GM23248 (cell line): Measurements from ENCODE around the gene KRTAP25-1. TPM values are rescaled to one million over a fixed set of nuclear protein-coding genes. Genes with fewer than 3 reads are reported as not detected.

Experiments
- DNase-seq: peaks from one replicate; pipeline ENCODE4 v3.0.0-alpha.2; 2015
- H2AFZ ChIP-seq: fragments of 200-600 bp; sonication (generic); 2 replicates; pipeline ENCODE4 v1.6.1; 2016; ENCODE audit warnings: antibody characterized with exemption
- H3F3A ChIP-seq: fragments of 200-600 bp; sonication (generic); 2 replicates; pipeline ENCODE4 v1.6.1; 2016; ENCODE audit warnings: mild to moderate bottlenecking, antibody characterized with exemption, mixed run types; ENCODE audit not compliant: insufficient read depth
- H3K27ac ChIP-seq: fragments of 200-600 bp; sonication (generic); 2 replicates; pipeline ENCODE4 v1.5.1; 2016; ENCODE audit warnings: mild to moderate bottlenecking
- H3K27me3 ChIP-seq: fragments of 200-600 bp; sonication (generic); replicated peaks from 2 replicates; pipeline ENCODE4 v1.6.1; 2016; ENCODE audit warnings: mild to moderate bottlenecking; ENCODE audit not compliant: insufficient read depth
- H3K36me3 ChIP-seq: fragments of 200-600 bp; sonication (generic); 2 replicates; pipeline ENCODE4 v1.6.1; 2016; ENCODE audit warnings: low read depth, mild to moderate bottlenecking
- H3K4me1 ChIP-seq: fragments of 200-600 bp; sonication (generic); 2 replicates; pipeline ENCODE4 v1.6.1; 2016; ENCODE audit warnings: mild to moderate bottlenecking; ENCODE audit not compliant: insufficient read depth
- H3K4me2 ChIP-seq: fragments of 200-600 bp; sonication (generic); one replicate; pipeline ENCODE4 v1.6.1; 2016; ENCODE audit warnings: mild to moderate bottlenecking; ENCODE audit not compliant: unreplicated experiment
- H3K4me3 ChIP-seq: fragments of 200-600 bp; sonication (generic); 2 replicates; pipeline ENCODE4 v1.5.1; 2016; ENCODE audit warnings: mild to moderate bottlenecking
- H3K79me2 ChIP-seq: fragments of 200-600 bp; sonication (generic); 2 replicates; pipeline ENCODE4 v1.6.1; 2016; ENCODE audit warnings: mild to moderate bottlenecking; ENCODE audit not compliant: insufficient read depth
- H3K9ac ChIP-seq: fragments of 200-600 bp; sonication (generic); 2 replicates; pipeline ENCODE4 v1.6.1; 2016; ENCODE audit warnings: mild to moderate bottlenecking
- H3K9me2 ChIP-seq: fragments of 200-600 bp; sonication (generic); 2 replicates; pipeline ENCODE4 v1.6.1; 2016; ENCODE audit warnings: mixed run types, mild to moderate bottlenecking, moderate library complexity; ENCODE audit not compliant: insufficient read depth
- H3K9me3 ChIP-seq: fragments of 200-600 bp; sonication (generic); one replicate; pipeline ENCODE4 v1.6.1; 2017; ENCODE audit warnings: low read depth
- H4K20me1 ChIP-seq: fragments of 200-600 bp; sonication (generic); 2 replicates; pipeline ENCODE4 v1.6.0; 2016; ENCODE audit not compliant: insufficient read depth
- EZH2 ChIP-seq: fragments of 200-600 bp; sonication (generic); IDR thresholded peaks from 2 replicates; pipeline ENCODE4 v1.6.1; 2018; ENCODE audit warnings: antibody characterized with exemption, mild to moderate bottlenecking; ENCODE audit not compliant: insufficient read depth, poor library complexity, severe bottlenecking
- EZH2phosphoT487 ChIP-seq: fragments of 200-600 bp; sonication (generic); IDR thresholded peaks from 2 replicates; pipeline ENCODE4 v1.6.1; 2018; ENCODE audit warnings: antibody characterized with exemption, moderate library complexity, mild to moderate bottlenecking, low read depth; ENCODE audit not compliant: insufficient read depth
- WGBS, 2 experiments: methylation state at CpG; one replicate each; pipeline ENCODE4 v1.1.6; 2015 to 2017; ENCODE audit warnings: low lambda C conversion rate in 2 of 2, low coverage in 1 of 2; ENCODE audit errors: missing lambda C conversion rate in 2 of 2; 5-methylcytosine and 5-hydroxymethylcytosine counted together
- in situ Hi-C: fragments of 300-500 bp; cut with MboI; formaldehyde crosslinking; loops from 2 replicates; pipeline ENCODE4 v1.15.0; 2020
- polyA plus RNA-seq: library from polyadenylated mRNA; unstranded; fragments of >200 nt; fragmentation: Nextera tagmentation; extraction: Ambion mirVana; gene quantifications from 2 replicates; pipeline ENCODE4 v1.2.1, GENCODE V29; 2016
- total RNA-seq: library from RNA; depleted of rRNA; stranded (reverse); fragments of >200 nt; shearing (Covaris generic); gene quantifications from 2 replicates; pipeline ENCODE4 v1.2.3, GENCODE V29; 2014

KRTAP25-1 gene
- total and polyA plus RNA-seq, 2 experiments from 2014 or later = not detected

GRCh38 chr21:30315701-30316100 is 26.4 kb upstream of the KRTAP25-1 start:
- WGBS, 2 experiments = 29 to 33% methylated on average over 2 of the region's 2 CpGs
- H3K9me3 ChIP-seq = no peaks in the 10 kb centered on the region
- H3K4me3 ChIP-seq = no peak overlapping the region
- H2AFZ ChIP-seq = no peak overlapping the region
- no peaks in the 10 kb centered on the region for H3K9me2 ChIP-seq
- no peaks in the 10 kb centered on the region for H3K36me3 ChIP-seq
- H3K4me2 ChIP-seq = no peak overlapping the region
- DNase-seq = no peak
- no peaks in the 10 kb centered on the region for H4K20me1 ChIP-seq
- no peak overlapping the region for H3K27ac ChIP-seq
- H3K27me3 ChIP-seq = no peaks in the 10 kb centered on the region
- no peaks in the 10 kb centered on the region for H3K79me2 ChIP-seq
- no peak overlapping the region for H3K9ac ChIP-seq
- TF ChIP-seq EZH2phosphoT487 (no peak), EZH2 (no peak)
- H3K4me1 ChIP-seq = no peaks in the 10 kb centered on the region
- in situ Hi-C loops = no loop called here
- no peaks in the 10 kb centered on the region for H3F3A ChIP-seq

GRCh38 chr21:30306884-30307283 is 17.6 kb upstream of the KRTAP25-1 start:
- TF ChIP-seq EZH2phosphoT487 (no peak), EZH2 (no peak)
- Histone ChIP-seq H4K20me1 (no peaks in the 10 kb centered on the region), H2AFZ (no peak overlapping the region), H3K4me1 (no peaks in the 10 kb centered on the region), H3K9me2 (no peaks in the 10 kb centered on the region), H3K79me2 (no peaks in the 10 kb centered on the region), H3F3A (no peaks in the 10 kb centered on the region), H3K9me3 (no peaks in the 10 kb centered on the region), H3K4me2 (no peak overlapping the region), H3K27ac (no peak overlapping the region), H3K9ac (no peak overlapping the region), H3K27me3 (no peaks in the 10 kb centered on the region), H3K36me3 (no peaks in the 10 kb centered on the region), H3K4me3 (no peak overlapping the region)
- WGBS, 2 experiments = 0 to 3% methylated on average over 2 of the region's 2 CpGs
- no peak for DNase-seq
- in situ Hi-C loops = no loop called here

- DNase-seq = no peak
- H4K20me1 ChIP-seq = no peaks in the 10 kb centered on the region
- no peaks in the 10 kb centered on the region for H3K4me1 ChIP-seq
- no peaks in the 10 kb centered on the region for H3K9me2 ChIP-seq
- no peak overlapping the region for H2AFZ ChIP-seq
- in situ Hi-C loops = no loop called here
- WGBS, 2 experiments = 5 to 19% methylated on average over 1 of the region's 1 CpG
- no peaks in the 10 kb centered on the region for H3K36me3 ChIP-seq
- no peaks in the 10 kb centered on the region for H3K79me2 ChIP-seq
- H3F3A ChIP-seq = no peaks in the 10 kb centered on the region
- no peaks in the 10 kb centered on the region for H3K27me3 ChIP-seq
- no peak overlapping the region for H3K9ac ChIP-seq
- no peak overlapping the region for H3K4me2 ChIP-seq
- no peak for TF ChIP-seq EZH2phosphoT487
- no peak for TF ChIP-seq EZH2
- H3K9me3 ChIP-seq = no peaks in the 10 kb centered on the region
- no peak overlapping the region for H3K27ac ChIP-seq
- H3K4me3 ChIP-seq = no peak overlapping the region
Measured at GRCh38 chr21:30305136-30305535, 15.8 kb upstream of the KRTAP25-1 start.

- no peak within 1 kb of the TSS for H3K4me2 ChIP-seq
- H3K4me1 ChIP-seq = no peaks in the 10 kb centered on the region
- H3K36me3 ChIP-seq = no peaks in the 10 kb centered on the region
- TF ChIP-seq EZH2phosphoT487 (no peak), EZH2 (no peak)
- no peaks in the 10 kb centered on the region for H3K9me3 ChIP-seq
- H4K20me1 ChIP-seq = no peaks in the 10 kb centered on the region
- H3K27me3 ChIP-seq = no peaks in the 10 kb centered on the region
- DNase-seq = no peak
- in situ Hi-C loops = no loop called here
- 15 to 19% methylated on average over 3 of the region's 3 CpGs for WGBS, 2 experiments
- no peaks in the 10 kb centered on the region for H3K9me2 ChIP-seq
- no peaks in the 10 kb centered on the region for H3K79me2 ChIP-seq
- no peak within 1 kb of the TSS for H3K27ac ChIP-seq
- no peak within 1 kb of the TSS for H3K9ac ChIP-seq
- H3F3A ChIP-seq = no peaks in the 10 kb centered on the region
- no peak within 1 kb of the TSS for H2AFZ ChIP-seq
- H3K4me3 ChIP-seq = no peak within 1 kb of the TSS
Measured at GRCh38 chr21:30282850-30283249, 6.5 kb downstream of the KRTAP25-1 start, which contains the start of gene KRTAP24-1. Gene KRTAP24-1, minus strand, starts transcription at chr21:30282950. Its CDS starts 18 bp downstream, at chr21:30282932.

- TF ChIP-seq EZH2 = no peak
- no peak for TF ChIP-seq EZH2phosphoT487
- WGBS, 2 experiments = 0 to 9% methylated on average over 1 of the region's 1 CpG
- H3K9ac ChIP-seq = no peak overlapping the region
- no peaks in the 10 kb centered on the region for H3K9me3 ChIP-seq
- DNase-seq = no peak
- H4K20me1 ChIP-seq = no peaks in the 10 kb centered on the region
- H3K27me3 ChIP-seq = no peaks in the 10 kb centered on the region
- H3F3A ChIP-seq = no peaks in the 10 kb centered on the region
- H3K4me1 ChIP-seq = no peaks in the 10 kb centered on the region
- no peak overlapping the region for H3K27ac ChIP-seq
- H3K36me3 ChIP-seq = no peaks in the 10 kb centered on the region
- H3K4me2 ChIP-seq = no peak overlapping the region
- H3K79me2 ChIP-seq = no peaks in the 10 kb centered on the region
- in situ Hi-C loops = no loop called here
- H2AFZ ChIP-seq = no peak overlapping the region
- no peak overlapping the region for H3K4me3 ChIP-seq
- H3K9me2 ChIP-seq = no peaks in the 10 kb centered on the region
Measured at GRCh38 chr21:30271611-30272010, 17.7 kb downstream of the KRTAP25-1 start.
